Endothelial cell of umbilical vein (primary cell): ENCODE data around the gene USP6NL. TPM values are rescaled to one million over a fixed set of nuclear protein-coding genes. Genes with fewer than 3 reads are reported as not detected.

Source experiments
- BruUV-seq: library from RNA; stranded (reverse); fragments of 400-500 nt; replicated peaks from 2 replicates; lab custom pipeline; 2021; lab: Mats Ljungman, UMichigan
- CTCF ChIA-PET: fragments of 300-600, 350-600 bp; sonication (Branson Sonifier 250); formaldehyde crosslinking; loops from one replicate; lab custom pipeline; 2021; ENCODE audit warnings: antibody characterized with exemption, inconsistent platforms; lab: Charles Lee
- POLR2A ChIA-PET: fragments of 300-600, 350-600 bp; sonication (Branson Sonifier 250); formaldehyde crosslinking; loops from one replicate; lab custom pipeline; 2021; ENCODE audit warnings: antibody characterized with exemption, inconsistent platforms; lab: Charles Lee
- DNase-seq: peaks from one replicate; pipeline ENCODE4 v3.0.0-alpha.2; 2011; ENCODE audit warnings: low read depth, low spot score
- FAIRE-seq: peaks from 2 replicates; lab custom pipeline; 2011; peaks lifted over from hg19 to GRCh38; lab: Jason Lieb, UNC
- H2AFZ ChIP-seq: 2 replicates; pipeline ENCODE4 v1.6.0; 2012; ENCODE audit warnings: low read depth, low read length, control low read depth, inconsistent platforms
- H3K27ac ChIP-seq: 2 replicates; pipeline ENCODE4 v1.5.1; 2011; ENCODE audit warnings: low read depth, mild to moderate bottlenecking, control low read depth, low read length, moderate library complexity; ENCODE audit not compliant: insufficient read depth
- H3K27me3 ChIP-seq, 2 experiments: 2 replicates each; pipeline versions ENCODE4 v1.6.0 to v1.6.1; 2011; ENCODE audit warnings: low read length in 2 of 2, mixed read lengths in 1 of 2; ENCODE audit not compliant: control insufficient read depth in 2 of 2, insufficient read depth in 2 of 2
- H3K36me3 ChIP-seq, 2 experiments: 2 replicates in 1 of 2; 3 replicates in 1 of 2; pipeline ENCODE4 v1.5.1; 2011; ENCODE audit warnings: low read length in 2 of 2, mild to moderate bottlenecking in 1 of 2, moderate library complexity in 1 of 2; ENCODE audit not compliant: control insufficient read depth in 2 of 2, insufficient read depth in 2 of 2; ENCODE audit errors: extremely low read depth in 1 of 2
- H3K4me1 ChIP-seq: 3 replicates; pipeline ENCODE4 v1.5.1; 2011; ENCODE audit warnings: mild to moderate bottlenecking, low read length; ENCODE audit not compliant: control insufficient read depth, insufficient read depth; ENCODE audit errors: extremely low read depth
- H3K4me2 ChIP-seq: 2 replicates; pipeline ENCODE4 v1.6.1; 2011; ENCODE audit warnings: low read length, control low read depth, mixed read lengths; ENCODE audit not compliant: insufficient read depth
- H3K4me3 ChIP-seq, 3 experiments: fragments of 200-600 bp in 1 of 3; sonication (generic), shearing (Covaris generic) in 1 of 3; replicated peaks in 1 of 3; 2 replicates each; pipeline ENCODE4 v1.5.1; 2011 to 2016; ENCODE audit warnings: control low read depth in 3 of 3, low read length in 3 of 3, mild to moderate bottlenecking in 2 of 3, inconsistent platforms in 1 of 3, low read depth in 1 of 3, moderate library complexity in 1 of 3; ENCODE audit not compliant: insufficient read depth in 1 of 3
- H3K79me2 ChIP-seq: 2 replicates; pipeline ENCODE4 v1.6.0; 2012; ENCODE audit warnings: low read length, inconsistent platforms; ENCODE audit not compliant: control insufficient read depth, insufficient read depth
- H3K9ac ChIP-seq: replicated peaks from 2 replicates; pipeline ENCODE3; 2011; ENCODE audit warnings: low read length, control low read depth; ENCODE audit not compliant: insufficient read depth; ENCODE audit errors: extremely low read depth
- H3K9me1 ChIP-seq: replicated peaks from 3 replicates; pipeline ENCODE4 v1.6.0; 2011; ENCODE audit warnings: mild to moderate bottlenecking, low read length; ENCODE audit not compliant: control insufficient read depth, insufficient read depth; ENCODE audit errors: extremely low read depth
- H3K9me3 ChIP-seq: replicated peaks from 2 replicates; pipeline ENCODE4 v1.5.1; 2012; ENCODE audit warnings: low read length, inconsistent platforms; ENCODE audit not compliant: control insufficient read depth, insufficient read depth
- H4K20me1 ChIP-seq: replicated peaks from 2 replicates; pipeline ENCODE3; 2011; ENCODE audit warnings: mild to moderate bottlenecking, low read length; ENCODE audit not compliant: control insufficient read depth, insufficient read depth; ENCODE audit errors: extremely low read depth
- EZH2 ChIP-seq: IDR thresholded peaks from 2 replicates; pipeline ENCODE4 v1.6.1; 2012; ENCODE audit warnings: borderline replicate concordance, low read depth, mild to moderate bottlenecking, moderate library complexity, low read length, inconsistent platforms; ENCODE audit not compliant: severe bottlenecking
- FOS ChIP-seq: IDR thresholded peaks from 2 replicates; pipeline ENCODE4 v1.6.1; 2011; ENCODE audit warnings: mild to moderate bottlenecking, low read length, moderate library complexity, borderline replicate concordance; ENCODE audit not compliant: insufficient read depth
- GATA2 ChIP-seq: IDR thresholded peaks from 2 replicates; pipeline ENCODE4 v1.7.0; 2011; ENCODE audit warnings: low read depth, mild to moderate bottlenecking, moderate library complexity, mixed read lengths, low read length; ENCODE audit not compliant: insufficient read length, insufficient read depth
- JUN ChIP-seq: IDR thresholded peaks from 2 replicates; pipeline ENCODE4 v1.6.1; 2011; ENCODE audit warnings: borderline replicate concordance, low read depth; ENCODE audit not compliant: insufficient read length, insufficient read depth
- MYC ChIP-seq: IDR thresholded peaks from one replicate; pipeline ENCODE4 v1.6.1; 2011; ENCODE audit warnings: mild to moderate bottlenecking, low read depth, low read length
- POLR2A ChIP-seq: IDR thresholded peaks from 2 replicates; pipeline ENCODE4 v1.6.1; 2012; ENCODE audit warnings: low read depth, mild to moderate bottlenecking, control low read depth, low read length
- POLR2AphosphoS5 ChIP-seq: IDR thresholded peaks from 2 replicates; pipeline ENCODE4 v1.6.1; 2012; ENCODE audit warnings: low read depth, mild to moderate bottlenecking, control low read depth, low read length, moderate library complexity; ENCODE audit not compliant: insufficient read depth
- dilution Hi-C: fragments of 300-500 bp; cut with MboI; formaldehyde crosslinking; loops from one replicate; pipeline ENCODE4 v1.15.0; 2019; ENCODE audit warnings: low sequenced_read_pairs; ENCODE audit not compliant: extremely low pct_ligation_motif_present
- intact Hi-C: fragments of 100-400 bp; cut with micrococcal nuclease; formaldehyde crosslinking; loops from one replicate; pipeline ENCODE4 v1.10.0; 2022
- polyA plus RNA-seq, 4 experiments: library from polyadenylated mRNA; depleted of rRNA in 3 of 4; stranded (reverse) in 3 of 4; unstranded in 1 of 4; fragments of >200 nt; gene quantifications; 2 replicates each; pipeline versions ENCODE4 v1.2.1 to v1.2.3, GENCODE V29; 2011 to 2012; ENCODE audit warnings: missing spikeins in 1 of 4
- total RNA-seq: library from RNA; stranded (reverse); gene quantifications from 2 replicates; pipeline ENCODE4 v1.2.3, GENCODE V29; 2021
- TF ChIP-seq, protein P1 (sequence below), 2 donors: IDR thresholded peaks; 1 replicate in 1 of 2; 2 replicates in 1 of 2; pipeline ENCODE4 v1.5.1; 2011; ENCODE audit warnings: low read length in 2 of 2, mild to moderate bottlenecking in 2 of 2, moderate library complexity in 2 of 2, control low read depth in 1 of 2, inconsistent platforms in 1 of 2, low read depth in 1 of 2; ENCODE audit not compliant: insufficient read depth in 1 of 2; ENCODE audit errors: extremely low read depth in 1 of 2
- TF ChIP-seq, protein P2 (sequence below): IDR thresholded peaks from 2 replicates; pipeline ENCODE4 v1.6.1; 2011; ENCODE audit not compliant: insufficient read depth, insufficient read length

The USP6NL gene
- total and polyA plus RNA-seq, 2 donors (not counting 3 experiments of a cell fraction or from before 2014, with no cell fraction given) = 13.5 to 29.2 TPM

DNA sequence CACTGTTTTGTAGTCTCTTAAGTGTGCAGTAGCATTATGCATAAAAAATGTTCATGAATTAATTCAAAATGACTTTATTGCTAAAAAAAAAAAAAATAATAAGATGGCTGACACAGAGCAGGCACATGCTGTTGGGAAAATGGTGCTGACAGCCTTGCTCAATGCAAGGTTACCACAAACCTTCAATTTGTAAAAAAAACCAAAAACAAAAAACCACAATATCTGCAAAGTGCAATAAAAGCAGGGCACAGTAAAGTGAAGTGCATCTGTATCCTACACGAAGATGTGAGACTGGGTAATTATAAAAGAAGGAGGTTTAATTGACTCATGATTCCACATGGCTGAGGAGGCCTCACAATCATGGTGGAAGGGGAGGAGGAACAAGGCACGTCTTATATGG lies 185.8 kb downstream of the USP6NL start:
- Histone ChIP-seq H3K27me3 (no peaks in the 10 kb centered on the region), H3K27ac (no peak overlapping the region), H4K20me1 (no peaks in the 10 kb centered on the region), H3K9me3 (no peaks in the 10 kb centered on the region), H3K4me2 (no peak overlapping the region), H3K36me3 (no peaks in the 10 kb centered on the region), H3K9me1 (no peaks in the 10 kb centered on the region), H3K4me3 (no peak overlapping the region), H2AFZ (no peak overlapping the region), H3K4me1 (no peaks in the 10 kb centered on the region), H3K79me2 (no peaks in the 10 kb centered on the region), H3K9ac (no peak overlapping the region)
- FAIRE-seq (no peak), DNase-seq (no peak)
- dilution Hi-C loops (no loop called here), intact Hi-C loops (no loop called here)
- TF ChIP-seq POLR2A (no peak), FOS (no peak), EZH2 (no peak), JUN (no peak)
- TF ChIP-seq, protein P1, sequence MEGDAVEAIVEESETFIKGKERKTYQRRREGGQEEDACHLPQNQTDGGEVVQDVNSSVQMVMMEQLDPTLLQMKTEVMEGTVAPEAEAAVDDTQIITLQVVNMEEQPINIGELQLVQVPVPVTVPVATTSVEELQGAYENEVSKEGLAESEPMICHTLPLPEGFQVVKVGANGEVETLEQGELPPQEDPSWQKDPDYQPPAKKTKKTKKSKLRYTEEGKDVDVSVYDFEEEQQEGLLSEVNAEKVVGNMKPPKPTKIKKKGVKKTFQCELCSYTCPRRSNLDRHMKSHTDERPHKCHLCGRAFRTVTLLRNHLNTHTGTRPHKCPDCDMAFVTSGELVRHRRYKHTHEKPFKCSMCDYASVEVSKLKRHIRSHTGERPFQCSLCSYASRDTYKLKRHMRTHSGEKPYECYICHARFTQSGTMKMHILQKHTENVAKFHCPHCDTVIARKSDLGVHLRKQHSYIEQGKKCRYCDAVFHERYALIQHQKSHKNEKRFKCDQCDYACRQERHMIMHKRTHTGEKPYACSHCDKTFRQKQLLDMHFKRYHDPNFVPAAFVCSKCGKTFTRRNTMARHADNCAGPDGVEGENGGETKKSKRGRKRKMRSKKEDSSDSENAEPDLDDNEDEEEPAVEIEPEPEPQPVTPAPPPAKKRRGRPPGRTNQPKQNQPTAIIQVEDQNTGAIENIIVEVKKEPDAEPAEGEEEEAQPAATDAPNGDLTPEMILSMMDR (IDR thresholded peaks at IDR 0.05; ENCODE audit: extremely low read depth in 1 of 2, insufficient read depth in 1 of 2, low read depth in 1 of 2, low read length in 2 of 2) = no peak
- TF ChIP-seq, protein P2, sequence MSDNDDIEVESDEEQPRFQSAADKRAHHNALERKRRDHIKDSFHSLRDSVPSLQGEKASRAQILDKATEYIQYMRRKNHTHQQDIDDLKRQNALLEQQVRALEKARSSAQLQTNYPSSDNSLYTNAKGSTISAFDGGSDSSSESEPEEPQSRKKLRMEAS = no peak
- POLR2A ChIA-PET = no interaction called here
- BruUV-seq = no TSS peak
- CTCF ChIA-PET = interaction anchor here (2.5 to 2.6 kb wide), 2 partner anchors 42 to 332 kb away, joined by 14 to 57 read pairs; no protein-coding TSS in a partner anchor

DNA sequence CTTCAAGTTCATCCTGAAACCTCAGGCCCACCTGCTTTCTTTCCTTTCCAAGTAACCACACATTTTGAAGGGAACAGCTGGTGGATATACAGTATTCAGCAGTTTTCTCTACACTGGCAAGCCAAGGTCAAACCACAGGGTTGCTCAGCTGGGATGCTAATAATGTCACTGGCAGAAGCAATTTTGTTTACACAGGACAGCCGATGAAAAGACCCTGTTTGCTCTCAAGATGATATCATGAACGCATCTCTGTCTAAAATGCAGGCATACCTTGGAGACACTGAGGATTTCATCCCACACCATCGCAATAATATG lies 186.2 kb downstream of the USP6NL start:
- Histone ChIP-seq H3K9me3 (no peaks in the 10 kb centered on the region), H3K27ac (no peak overlapping the region), H3K4me2 (no peak overlapping the region), H3K27me3 (no peaks in the 10 kb centered on the region), H3K79me2 (no peaks in the 10 kb centered on the region), H2AFZ (no peak overlapping the region), H3K4me1 (no peaks in the 10 kb centered on the region), H3K36me3 (no peaks in the 10 kb centered on the region), H3K9me1 (no peaks in the 10 kb centered on the region), H3K9ac (no peak overlapping the region), H4K20me1 (no peaks in the 10 kb centered on the region), H3K4me3 (no peak overlapping the region)
- BruUV-seq = no TSS peak
- FAIRE-seq = no peak
- ChIA-PET POLR2A (no interaction called here), CTCF (interaction anchor here (2.5 to 2.6 kb wide), 2 partner anchors 42 to 333 kb away, joined by 14 to 57 read pairs; no protein-coding TSS in a partner anchor)
- intact Hi-C loops = no loop called here
- DNase-seq = no peak
- dilution Hi-C loops = no loop called here
- TF ChIP-seq POLR2A (no peak), POLR2AphosphoS5 (no peak), FOS (no peak), MYC (no peak), EZH2 (no peak), JUN (no peak), GATA2 (no peak)
- TF ChIP-seq, protein P2 = no peak
- TF ChIP-seq, protein P1 (IDR thresholded peaks at IDR 0.05; ENCODE audit: extremely low read depth in 1 of 2, insufficient read depth in 1 of 2, low read depth in 1 of 2, low read length in 2 of 2) = no peak
